DMS153 treated with DMSO at 0.1 percent for 48 hours (cell line): ENCODE results near the gene LMF1.
"Not testable (repeated sequence)": the region's sequence is repeated elsewhere in the genome, so short reads cannot be mapped to it uniquely, and the experiment has no call there.

ENCODE experiments used
- DNase-seq: peaks from one replicate; lab custom pipeline; 2025; ENCODE audit not compliant: unreplicated experiment; lab: John Stamatoyannopoulos, UW

The LMF1 gene

GRCh38 chr16:952321-952720 lies 18.5 kb downstream of the LMF1 start:
- DNase-seq: no peak

GRCh38 chr16:951660-952301 lies 19.0 kb downstream of the LMF1 start:
- DNase-seq: no peak

DNA sequence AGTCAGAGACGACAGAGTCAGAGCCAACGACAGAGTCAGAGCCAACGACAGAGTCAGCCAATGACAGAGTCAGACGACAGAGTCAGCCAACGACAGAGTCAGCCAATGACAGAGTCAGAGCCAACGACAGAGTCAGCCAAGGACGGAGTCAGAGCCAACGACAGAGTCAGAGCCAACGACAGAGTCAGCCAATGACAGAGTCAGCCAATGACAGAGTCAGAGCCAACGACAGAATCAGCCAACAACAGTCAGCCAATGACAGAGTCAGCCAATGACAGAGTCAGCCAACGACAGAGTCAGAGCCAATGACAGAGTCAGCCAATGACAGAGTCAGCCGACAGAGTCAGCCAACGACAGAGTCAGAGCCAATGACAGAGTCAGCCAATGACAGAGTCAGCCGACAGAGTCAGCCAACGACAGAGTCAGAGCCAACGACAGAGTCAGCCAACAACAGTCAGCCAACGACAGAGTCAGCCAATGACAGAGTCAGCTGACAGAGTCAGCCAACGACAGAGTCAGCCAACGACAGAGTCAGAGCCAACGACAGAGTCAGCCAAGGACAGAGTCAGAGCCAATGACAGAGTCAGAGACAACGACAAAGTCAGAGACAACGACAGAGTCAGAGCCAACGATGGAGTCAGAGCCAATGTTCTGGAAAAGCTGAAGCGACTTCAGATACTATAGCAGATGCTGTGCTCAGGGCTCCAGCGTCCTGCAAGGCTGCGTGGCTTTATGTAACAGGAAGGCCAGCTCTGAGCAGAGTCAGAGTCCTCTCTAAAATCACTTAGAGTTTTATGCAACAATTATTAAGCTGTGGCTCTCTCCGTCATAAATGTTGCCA lies 19.8 kb downstream of the LMF1 start:
- DNase-seq: not testable (repeated sequence)

- not testable (repeated sequence) for DNase-seq
Observed at GRCh38 chr16:948767-949166, 22.0 kb downstream of the LMF1 start.

GRCh38 chr16:947922-948303 lies 22.9 kb downstream of the LMF1 start:
- DNase-seq: not testable (repeated sequence)

- DNase-seq: no peak
Observed at GRCh38 chr16:947255-947921, 23.4 kb downstream of the LMF1 start.

- DNase-seq: no peak
Observed at GRCh38 chr16:946048-946395, 24.8 kb downstream of the LMF1 start.

- DNase-seq: no peak
Observed at GRCh38 chr16:945271-946047, 25.3 kb downstream of the LMF1 start.

DNA sequence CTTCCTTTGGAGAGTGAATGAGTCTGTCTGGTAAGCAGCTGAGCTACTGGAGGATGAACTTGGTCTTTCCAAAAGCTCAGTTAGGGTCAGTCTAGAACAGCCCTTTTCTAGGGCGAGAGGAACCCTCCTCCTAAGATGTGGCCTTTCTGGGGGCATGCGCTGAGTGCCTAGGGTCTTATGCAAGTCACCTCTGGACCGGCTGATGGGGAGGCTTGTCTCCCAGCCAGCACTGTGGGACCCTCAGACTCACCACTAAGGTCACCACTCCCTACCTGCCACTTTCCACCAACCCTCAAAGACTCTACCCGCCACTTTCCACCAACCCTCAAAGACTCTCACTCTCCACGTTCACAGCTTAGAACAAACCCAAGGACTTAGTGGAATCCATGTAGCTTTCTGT lies 26.8 kb downstream of the LMF1 start:
- DNase-seq: no peak

DNA sequence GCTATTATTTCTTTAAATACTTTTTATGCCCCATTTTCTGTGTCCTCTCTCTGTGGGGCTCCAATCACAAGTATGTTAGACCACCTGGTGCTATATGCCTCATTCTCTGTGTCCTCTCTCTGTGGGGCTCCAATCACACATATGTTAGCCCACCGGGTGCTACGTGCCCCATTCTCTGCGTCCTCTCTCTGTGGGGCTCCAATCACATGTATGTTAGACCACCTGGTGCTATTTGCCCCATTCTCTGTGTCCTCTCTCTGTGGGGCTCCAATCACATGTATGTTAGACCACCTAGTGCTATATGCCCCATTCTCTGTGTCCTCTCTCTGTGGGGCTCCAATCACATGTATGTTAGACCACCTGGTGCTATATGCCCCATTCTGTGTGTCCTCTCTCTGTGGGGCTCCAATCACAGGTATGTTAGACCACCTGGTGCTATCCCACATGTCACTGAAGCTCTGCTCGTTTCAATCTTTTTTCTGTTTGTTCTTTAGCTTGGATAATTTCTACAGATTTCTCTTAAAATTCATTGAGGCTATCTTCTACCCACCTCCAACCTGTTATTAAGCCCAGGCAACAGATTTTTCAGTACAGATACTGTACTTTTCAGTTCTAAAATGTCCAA lies 28.2 kb downstream of the LMF1 start:
- DNase-seq: no peak

DNA sequence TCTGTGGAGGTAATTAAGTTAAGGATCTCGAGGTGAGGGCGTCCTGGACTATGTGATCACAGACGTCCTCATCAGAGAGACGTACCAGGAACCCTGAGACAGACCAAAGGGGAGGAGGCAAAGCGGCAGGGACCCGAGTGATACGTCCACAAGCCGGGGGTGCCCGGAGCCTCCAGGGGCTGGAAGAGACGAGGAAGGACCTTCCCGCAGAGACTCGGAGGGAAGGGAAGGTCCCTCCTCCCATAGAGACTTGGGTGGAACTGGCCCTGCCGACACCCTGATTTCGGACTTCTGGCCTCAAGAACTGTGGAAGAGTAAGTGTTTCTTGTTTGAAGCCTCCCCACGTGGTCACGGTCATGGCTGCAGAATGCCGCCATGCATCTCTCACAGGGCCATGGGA lies 30.8 kb downstream of the LMF1 start:
- DNase-seq: no peak

DNA sequence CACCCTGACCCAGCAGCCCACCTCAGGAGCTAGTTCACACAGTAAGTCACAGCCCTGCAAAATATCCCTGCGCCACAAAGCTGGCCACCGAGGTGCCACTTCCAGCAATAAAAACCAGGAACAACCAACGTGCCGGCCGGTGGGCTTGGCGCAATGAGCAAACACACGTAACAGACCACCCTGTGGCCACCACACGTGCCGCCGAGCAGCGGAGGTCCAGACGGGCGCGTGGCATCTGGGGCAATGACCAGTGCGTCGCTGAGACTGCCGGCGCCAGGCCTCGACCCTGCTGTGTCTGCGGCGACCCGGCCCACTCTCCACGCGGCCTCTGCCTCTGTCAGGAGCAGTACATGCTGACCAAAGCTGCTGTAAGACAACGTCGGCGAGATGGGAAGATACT lies 31.5 kb downstream of the LMF1 start:
- DNase-seq: no peak

- DNase-seq: no peak
Observed at GRCh38 chr16:938752-939151, 32.0 kb downstream of the LMF1 start.

DNA sequence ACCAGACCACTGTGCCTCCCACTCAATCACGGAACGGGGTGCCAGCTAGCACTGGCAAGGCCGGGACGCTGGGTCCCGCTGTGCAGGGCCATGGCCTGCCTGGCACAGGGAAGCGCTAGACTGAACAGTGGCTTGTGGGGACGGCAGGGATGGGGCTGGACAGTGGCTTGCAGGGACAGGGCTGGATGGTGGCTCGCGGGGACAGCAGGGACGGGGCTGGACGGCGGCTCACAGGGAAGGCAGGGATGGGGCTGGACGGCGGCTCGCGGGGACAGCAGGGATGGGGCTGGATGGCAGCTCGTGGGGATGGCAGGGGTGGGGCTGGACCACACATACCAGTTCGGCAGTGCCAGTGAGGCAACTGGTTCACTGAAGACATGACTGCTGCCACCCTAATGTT lies 32.6 kb downstream of the LMF1 start:
- no peak for DNase-seq

DNA sequence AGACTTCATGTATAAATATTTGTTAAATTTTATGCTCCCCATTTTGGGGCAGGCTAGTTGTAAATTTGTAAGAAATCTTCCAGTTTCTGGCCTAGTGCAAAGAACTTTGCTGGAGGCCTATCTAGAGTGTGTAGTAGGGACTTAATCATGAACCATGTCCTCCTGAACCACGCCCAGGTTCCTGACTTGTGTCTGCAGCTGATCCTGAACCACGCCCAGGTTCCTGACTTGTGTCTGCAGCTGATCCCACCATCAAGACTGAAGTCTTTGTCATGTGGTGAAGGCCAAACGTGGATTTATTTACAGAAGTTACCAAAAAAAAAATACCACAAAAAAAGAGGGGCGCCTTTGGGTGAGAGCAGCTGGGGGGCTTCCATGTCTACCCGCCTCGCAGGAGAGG lies 33.1 kb downstream of the LMF1 start:
- DNase-seq: no peak

- no peak for DNase-seq
Observed at GRCh38 chr16:937311-937710, 33.5 kb downstream of the LMF1 start.

DNA sequence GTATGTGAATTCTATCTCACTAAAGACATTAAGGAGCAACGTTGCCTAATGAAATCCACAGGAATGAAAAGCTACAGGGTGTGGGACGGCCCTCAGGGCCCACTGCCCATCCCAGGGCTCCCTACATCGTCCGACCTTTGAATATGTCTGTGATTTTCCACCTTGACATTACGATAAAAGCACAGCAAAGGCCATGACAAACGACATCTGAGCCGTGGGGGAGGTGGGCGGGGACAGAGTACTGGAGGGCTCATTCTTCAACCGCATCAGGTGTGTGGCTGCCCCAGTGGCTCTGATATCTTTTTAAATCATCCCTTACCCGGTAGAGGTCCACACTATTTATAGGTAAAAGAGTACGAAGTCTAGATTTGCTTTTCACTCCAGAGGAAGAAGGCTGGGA lies 35.1 kb downstream of the LMF1 start:
- DNase-seq: no peak

DNA sequence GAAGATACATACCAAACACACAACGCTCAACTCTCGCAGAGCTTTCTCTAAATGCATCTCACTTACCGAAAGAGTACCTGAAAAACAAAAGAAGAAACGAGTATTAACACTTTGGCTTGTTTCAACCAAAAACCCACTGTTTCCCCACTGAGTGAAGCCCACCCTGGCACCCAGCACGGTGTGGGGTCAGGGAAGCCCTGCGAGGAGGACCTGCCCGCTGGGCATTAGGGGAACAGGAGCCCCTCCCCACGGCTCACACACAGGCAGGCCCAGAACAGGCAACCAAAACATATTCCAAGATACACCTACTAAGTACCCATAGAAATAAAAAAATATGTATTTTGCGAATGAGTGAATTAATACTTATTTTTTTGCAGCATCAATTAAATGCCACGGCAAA lies 36.6 kb downstream of the LMF1 start:
- no peak for DNase-seq

- DNase-seq: no peak
Observed at GRCh38 chr16:933581-933980, 37.2 kb downstream of the LMF1 start.

- DNase-seq: no peak
Observed at GRCh38 chr16:932831-933330, 37.9 kb downstream of the LMF1 start.
